Mesenchymal stem cell (in vitro differentiated cells and primary cell): Measurements from ENCODE around the gene PCNX2.
A peak's percentile ranks its signal among the peaks of the same experiment; 100 is the strongest.

Experiments used
- DNase-seq: peaks from one replicate; pipeline ENCODE4 v3.0.0-alpha.2; 2013
- H2AFZ ChIP-seq: one replicate; pipeline ENCODE4 v1.6.1; 2013; ENCODE audit warnings: low read depth, mild to moderate bottlenecking, control low read depth, inconsistent platforms, low read length, moderate library complexity
- H2AK5ac ChIP-seq: 2 replicates; pipeline ENCODE4 v1.6.1; 2013; ENCODE audit warnings: low read length, moderate library complexity, mild to moderate bottlenecking, inconsistent platforms; ENCODE audit not compliant: severe bottlenecking
- H2BK120ac ChIP-seq: one replicate; pipeline ENCODE4 v1.6.1; 2013; ENCODE audit warnings: low read depth, mild to moderate bottlenecking, inconsistent platforms, low read length, moderate library complexity
- H2BK12ac ChIP-seq, 2 experiments: one replicate each; pipeline ENCODE4 v1.6.1; 2013; ENCODE audit warnings: inconsistent platforms in 2 of 2, low read length in 2 of 2, mild to moderate bottlenecking in 2 of 2, moderate library complexity in 2 of 2, control low read depth in 1 of 2
- H2BK15ac ChIP-seq: one replicate; pipeline ENCODE4 v1.6.1; 2013; ENCODE audit warnings: mild to moderate bottlenecking, low read depth, inconsistent platforms; ENCODE audit not compliant: poor library complexity, severe bottlenecking
- H2BK5ac ChIP-seq: 2 replicates; pipeline ENCODE4 v1.6.1; 2013; ENCODE audit warnings: low read depth, mild to moderate bottlenecking, low read length, control low read depth, inconsistent platforms; ENCODE audit not compliant: poor library complexity, severe bottlenecking
- H3K14ac ChIP-seq, 2 experiments: one replicate each; pipeline ENCODE4 v1.6.1; 2013; ENCODE audit warnings: inconsistent platforms in 2 of 2, low read length in 2 of 2, control low read depth in 1 of 2, mild to moderate bottlenecking in 1 of 2, moderate library complexity in 1 of 2
- H3K18ac ChIP-seq, 2 experiments: one replicate each; pipeline ENCODE4 v1.6.1; 2013; ENCODE audit warnings: inconsistent platforms in 2 of 2, low read length in 2 of 2, control low read depth in 1 of 2, low read depth in 1 of 2, mild to moderate bottlenecking in 1 of 2
- H3K23ac ChIP-seq, 2 experiments: one replicate each; pipeline ENCODE4 v1.6.1; 2013; ENCODE audit warnings: inconsistent platforms in 2 of 2, low read length in 2 of 2, mild to moderate bottlenecking in 2 of 2, moderate library complexity in 2 of 2, control low read depth in 1 of 2
- H3K27ac ChIP-seq: 2 replicates; pipeline ENCODE4 v1.5.1; 2013; ENCODE audit warnings: mild to moderate bottlenecking, moderate library complexity, low read length, control low read depth, inconsistent platforms; ENCODE audit not compliant: poor library complexity, severe bottlenecking
- H3K27me3 ChIP-seq, 2 experiments: 2 replicates each; pipeline versions ENCODE4 v1.6.1 to v1.7.0; 2013; ENCODE audit warnings: low read length in 2 of 2, mild to moderate bottlenecking in 2 of 2, moderate library complexity in 2 of 2, control low read depth in 1 of 2, inconsistent platforms in 1 of 2; ENCODE audit not compliant: control insufficient read depth in 1 of 2, insufficient read depth in 1 of 2
- H3K36me3 ChIP-seq, 2 experiments: 2 replicates each; pipeline versions ENCODE4 v1.6.1 to v1.7.0; 2013; ENCODE audit warnings: low read length in 2 of 2, control low read depth in 1 of 2, inconsistent platforms in 1 of 2, low read depth in 1 of 2, mild to moderate bottlenecking in 1 of 2; ENCODE audit not compliant: insufficient read depth in 2 of 2, control insufficient read depth in 1 of 2
- H3K4ac ChIP-seq, 2 experiments: one replicate each; pipeline ENCODE4 v1.6.1; 2013; ENCODE audit warnings: inconsistent platforms in 2 of 2, low read length in 2 of 2, mild to moderate bottlenecking in 2 of 2, moderate library complexity in 2 of 2, control low read depth in 1 of 2, low read depth in 1 of 2
- H3K4me1 ChIP-seq: 2 replicates; pipeline ENCODE4 v1.6.1; 2013; ENCODE audit warnings: low read depth, low read length, control low read depth; ENCODE audit not compliant: control insufficient read depth, insufficient read depth
- H3K4me2 ChIP-seq: 2 replicates; pipeline ENCODE4 v1.6.1; 2013; ENCODE audit warnings: low read length, mild to moderate bottlenecking, inconsistent platforms; ENCODE audit not compliant: poor library complexity, severe bottlenecking
- H3K4me3 ChIP-seq, 2 experiments: 2 replicates each; pipeline versions ENCODE4 v1.5.1 to v1.7.0; 2013; ENCODE audit warnings: low read length in 2 of 2, mild to moderate bottlenecking in 2 of 2, control low read depth in 1 of 2, low read depth in 1 of 2; ENCODE audit not compliant: insufficient read depth in 1 of 2
- H3K79me1 ChIP-seq: replicated peaks from 2 replicates; pipeline ENCODE4 v1.6.1; 2013; ENCODE audit warnings: mild to moderate bottlenecking, control low read depth, low read length, inconsistent platforms; ENCODE audit not compliant: poor library complexity, severe bottlenecking
- H3K9ac ChIP-seq: 2 replicates; pipeline ENCODE4 v1.7.0; 2013; ENCODE audit warnings: mild to moderate bottlenecking, low read length, moderate library complexity
- H3K9me3 ChIP-seq: 2 replicates; pipeline ENCODE4 v1.7.0; 2013; ENCODE audit warnings: mild to moderate bottlenecking, low read length; ENCODE audit not compliant: control insufficient read depth
- H4K8ac ChIP-seq: one replicate; pipeline ENCODE4 v1.6.1; 2013; ENCODE audit warnings: inconsistent platforms, mild to moderate bottlenecking, low read length, moderate library complexity
- H4K91ac ChIP-seq: one replicate; pipeline ENCODE4 v1.6.1; 2013; ENCODE audit warnings: mild to moderate bottlenecking, low read length, inconsistent platforms
- WGBS: methylation state at CpG from one replicate; pipeline ENCODE4 v1.1.7; 2013; ENCODE audit warnings: mixed read lengths; 5-methylcytosine and 5-hydroxymethylcytosine counted together

PCNX2 gene

GRCh38 chr1:233281711-233282581, 13.6 kb downstream of the PCNX2 start:
- H3K23ac ChIP-seq: no peak overlapping the region
- WGBS: 76% methylated on average over 8 of the region's 8 CpGs
- H3K18ac ChIP-seq: no peak overlapping the region
- H2AK5ac ChIP-seq: no peak overlapping the region
- no peak overlapping the region for H2AFZ ChIP-seq
- H3K4me1 ChIP-seq: peaks cover 3% of the 10 kb centered on the region
- H2BK12ac ChIP-seq: peak overlapping the region in 1 of 2 experiments; percentile 0
- DNase-seq: peak; percentile 51
- no peak overlapping the region for H3K27ac ChIP-seq
- H3K4ac ChIP-seq: peak overlapping the region in 1 of 2 experiments; percentile 77
- H3K36me3 ChIP-seq: peaks cover 8 to 15% of the 10 kb centered on the region in 2 experiments
- H2BK15ac ChIP-seq: no peak overlapping the region
- no peak overlapping the region for H3K9ac ChIP-seq
- no peak overlapping the region for H2BK120ac ChIP-seq
- no peak overlapping the region for H4K8ac ChIP-seq
- H4K91ac ChIP-seq: no peak overlapping the region
- no peak overlapping the region for H3K4me3 ChIP-seq
- H3K14ac ChIP-seq: no peak overlapping the region
- H3K9me3 ChIP-seq: no peaks in the 10 kb centered on the region
- H3K4me2 ChIP-seq: no peak overlapping the region
- H3K27me3 ChIP-seq: no peaks in the 10 kb centered on the region
- no peak overlapping the region for H2BK5ac ChIP-seq
- H3K79me1 ChIP-seq: peaks cover 31% of the 10 kb centered on the region

GRCh38 chr1:233279971-233280370, 15.6 kb downstream of the PCNX2 start:
- DNase-seq: no peak
- H3K14ac ChIP-seq: no peak overlapping the region
- peaks cover 3% of the 10 kb centered on the region for H3K4me1 ChIP-seq
- H2BK5ac ChIP-seq: no peak overlapping the region
- H3K18ac ChIP-seq: no peak overlapping the region
- peaks cover 3 to 5% of the 10 kb centered on the region in 2 experiments for H3K36me3 ChIP-seq
- no peaks in the 10 kb centered on the region for H3K9me3 ChIP-seq
- H2BK12ac ChIP-seq: no peak overlapping the region
- no peak overlapping the region for H3K4me3 ChIP-seq
- no peak overlapping the region for H3K4ac ChIP-seq
- H2BK120ac ChIP-seq: no peak overlapping the region
- H3K9ac ChIP-seq: no peak overlapping the region
- 94% methylated on average over 2 of the region's 2 CpGs for WGBS
- H3K79me1 ChIP-seq: peaks cover 27% of the 10 kb centered on the region
- H3K27ac ChIP-seq: no peak overlapping the region
- no peak overlapping the region for H2AFZ ChIP-seq
- H4K8ac ChIP-seq: no peak overlapping the region
- H2AK5ac ChIP-seq: no peak overlapping the region
- H3K4me2 ChIP-seq: no peak overlapping the region
- H2BK15ac ChIP-seq: no peak overlapping the region
- no peak overlapping the region for H3K23ac ChIP-seq
- H3K27me3 ChIP-seq: no peaks in the 10 kb centered on the region
- no peak overlapping the region for H4K91ac ChIP-seq

GRCh38 chr1:233278631-233279030, 16.9 kb downstream of the PCNX2 start:
- no peak overlapping the region for H2BK12ac ChIP-seq
- H2BK5ac ChIP-seq: no peak overlapping the region
- no peak overlapping the region for H2AK5ac ChIP-seq
- no peak overlapping the region for H3K23ac ChIP-seq
- no peaks in the 10 kb centered on the region for H3K27me3 ChIP-seq
- H3K36me3 ChIP-seq: peaks cover 3 to 4% of the 10 kb centered on the region in 2 experiments
- H3K18ac ChIP-seq: no peak overlapping the region
- no peak overlapping the region for H3K4me3 ChIP-seq
- peaks cover 3% of the 10 kb centered on the region for H3K4me1 ChIP-seq
- no peak overlapping the region for H2BK15ac ChIP-seq
- H2AFZ ChIP-seq: no peak overlapping the region
- H3K4me2 ChIP-seq: no peak overlapping the region
- no peak for DNase-seq
- H4K91ac ChIP-seq: no peak overlapping the region
- peaks cover 25% of the 10 kb centered on the region for H3K79me1 ChIP-seq
- H2BK120ac ChIP-seq: no peak overlapping the region
- no peak overlapping the region for H3K14ac ChIP-seq
- H4K8ac ChIP-seq: no peak overlapping the region
- WGBS: 95% methylated on average over 1 of the region's 1 CpG
- H3K27ac ChIP-seq: no peak overlapping the region
- H3K9me3 ChIP-seq: no peaks in the 10 kb centered on the region
- no peak overlapping the region for H3K4ac ChIP-seq
- no peak overlapping the region for H3K9ac ChIP-seq

- H2BK15ac ChIP-seq: no peak overlapping the region
- no peak overlapping the region for H2BK5ac ChIP-seq
- WGBS: 94% methylated on average over 7 of the region's 7 CpGs
- H3K36me3 ChIP-seq: peaks cover 3 to 4% of the 10 kb centered on the region in 2 experiments
- no peak overlapping the region for H2AK5ac ChIP-seq
- no peak overlapping the region for H2BK12ac ChIP-seq
- no peak overlapping the region for H3K23ac ChIP-seq
- H3K4me2 ChIP-seq: no peak overlapping the region
- H3K4me3 ChIP-seq: no peak overlapping the region
- no peak overlapping the region for H2AFZ ChIP-seq
- H3K9ac ChIP-seq: no peak overlapping the region
- H3K27ac ChIP-seq: no peak overlapping the region
- H4K8ac ChIP-seq: no peak overlapping the region
- no peak overlapping the region for H2BK120ac ChIP-seq
- no peak overlapping the region for H3K14ac ChIP-seq
- H3K9me3 ChIP-seq: no peaks in the 10 kb centered on the region
- H3K4ac ChIP-seq: no peak overlapping the region
- peaks cover 26% of the 10 kb centered on the region for H3K79me1 ChIP-seq
- H3K4me1 ChIP-seq: peaks cover 5% of the 10 kb centered on the region
- DNase-seq: no peak
- H3K18ac ChIP-seq: no peak overlapping the region
- no peak overlapping the region for H4K91ac ChIP-seq
- no peaks in the 10 kb centered on the region for H3K27me3 ChIP-seq
These were observed 17.6 kb downstream of the PCNX2 start for GRCh38 chr1:233277637-233278606.
